NCI-H510A treated with DMSO at 0.1 percent for 48 hours (cell line): Measurements from ENCODE around the gene B4GAT1.

Source experiments
- DNase-seq: peaks from one replicate; lab custom pipeline; 2025; lab: John Stamatoyannopoulos, UW

The B4GAT1 gene

GRCh38 chr11:66336234-66337102 is 11.0 kb downstream of the B4GAT1 start, which contains the start of gene RIN1:
TSS of gene RIN1 (minus strand) at chr11:66336434. CDS start at chr11:66336402, 32 bp downstream.
- DNase-seq, result no peak

GRCh38 chr11:66335531-66336233 is 11.7 kb downstream of the B4GAT1 start:
- no peak for DNase-seq

- DNase-seq, result no peak
Observed at GRCh38 chr11:66334605-66335442, 12.6 kb downstream of the B4GAT1 start.

- DNase-seq, result no peak
Observed at GRCh38 chr11:66333896-66334604, 13.4 kb downstream of the B4GAT1 start.

GRCh38 chr11:66333220-66333877 is 14.1 kb downstream of the B4GAT1 start:
- no peak for DNase-seq

GRCh38 chr11:66332371-66333219 is 14.8 kb downstream of the B4GAT1 start:
- DNase-seq, result no peak

GRCh38 chr11:66331542-66332370 is 15.7 kb downstream of the B4GAT1 start:
- no peak for DNase-seq

GRCh38 chr11:66330931-66331330 is 16.5 kb downstream of the B4GAT1 start:
- DNase-seq, result no peak

- no peak for DNase-seq
Observed at GRCh38 chr11:66329165-66329673, 18.2 kb downstream of the B4GAT1 start.

- peak; percentile 79 for DNase-seq
Observed at GRCh38 chr11:66328302-66329144, 18.9 kb downstream of the B4GAT1 start.

GRCh38 chr11:66328031-66328301 is 19.5 kb downstream of the B4GAT1 start:
- DNase-seq, result no peak

GRCh38 chr11:66327171-66328030 is 20.0 kb downstream of the B4GAT1 start:
- no peak for DNase-seq

GRCh38 chr11:66326261-66327111 is 20.9 kb downstream of the B4GAT1 start:
- DNase-seq, result no peak

GRCh38 chr11:66325263-66325671 is 22.2 kb downstream of the B4GAT1 start:
- DNase-seq, result no peak

GRCh38 chr11:66324664-66325063 is 22.8 kb downstream of the B4GAT1 start:
- DNase-seq, result no peak

- no peak for DNase-seq
Observed at GRCh38 chr11:66323684-66324083, 23.7 kb downstream of the B4GAT1 start.
